ENCODE data around the gene RPL37A.

RPL37A gene

DNA sequence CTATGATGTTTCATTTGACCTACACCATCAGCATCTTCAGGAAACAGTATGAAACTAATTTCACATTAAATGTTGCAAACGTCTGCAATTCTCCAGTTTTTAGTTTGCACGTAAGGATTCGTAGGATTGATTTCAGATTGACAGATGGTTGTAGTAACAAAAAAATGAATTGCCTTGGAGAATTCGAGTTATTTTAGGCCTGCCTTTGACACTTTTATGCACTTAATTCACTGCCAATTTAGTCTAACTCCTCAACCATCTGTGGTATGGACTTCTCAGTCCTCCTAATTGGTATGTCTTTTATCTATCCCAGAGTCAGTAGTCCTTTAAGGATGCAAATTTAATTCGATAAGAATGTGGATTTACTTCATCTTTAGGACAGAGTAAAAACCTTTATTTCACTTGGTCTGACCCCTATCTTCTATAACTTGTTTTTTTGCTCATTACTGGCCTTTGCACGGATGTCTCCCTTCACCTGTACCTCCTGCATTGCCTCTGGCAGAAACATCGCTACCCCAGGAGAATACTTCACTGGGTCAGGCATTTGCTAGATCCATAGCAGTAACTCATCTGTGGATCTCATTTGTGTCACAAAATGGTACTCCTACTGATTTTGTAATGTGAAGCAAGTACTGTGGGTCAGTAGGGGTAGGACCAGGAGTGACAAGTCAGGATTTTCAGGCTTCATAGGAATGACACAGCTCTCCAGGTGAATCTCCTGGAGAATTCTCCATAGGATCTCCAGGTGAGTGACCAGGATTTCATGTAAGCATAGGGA lies 3.9 kb downstream of the RPL37A start:
- TF ChIP-seq CTCF (IDR thresholded peaks at IDR 0.05; ENCODE audit: low read length, missing control alignments): no peak
- no peak overlapping the region for H3K4me3 ChIP-seq (replicated peaks; ENCODE audit: low read depth, low read length)
- no peak for DNase-seq (ENCODE audit: low read depth)

DNA sequence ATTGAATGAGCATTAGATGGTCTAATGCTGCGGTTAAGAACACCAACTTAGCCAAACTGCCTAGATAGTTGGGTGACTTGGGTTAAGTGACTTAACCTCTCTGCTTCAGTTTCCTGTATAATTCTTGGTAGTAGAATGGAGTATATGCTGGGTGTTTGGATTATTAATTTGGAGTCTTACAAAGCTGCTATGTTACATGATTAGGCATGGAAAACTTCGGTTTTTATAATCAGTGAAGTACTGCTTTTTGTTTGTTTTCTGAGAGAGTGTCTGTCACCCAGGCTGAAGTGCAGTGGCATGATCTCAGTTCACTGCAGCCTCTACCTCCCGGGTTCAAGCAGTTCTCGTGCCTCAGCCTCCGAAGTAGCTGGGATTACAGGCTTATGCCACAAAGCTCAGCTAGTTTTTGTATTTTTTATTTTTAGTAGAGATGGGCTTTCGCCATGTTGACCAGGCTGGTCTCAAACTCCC lies 4.5 kb downstream of the RPL37A start:
- H3K4me3 ChIP-seq (replicated peaks; ENCODE audit: low read depth, low read length): no peak overlapping the region
- TF ChIP-seq CTCF (IDR thresholded peaks at IDR 0.05; ENCODE audit: low read length, missing control alignments): no peak
- no peak for DNase-seq (ENCODE audit: low read depth)

GRCh38 chr2:216503697-216504375 lies 5.2 kb downstream of the RPL37A start:
- H3K4me3 ChIP-seq (replicated peaks; ENCODE audit: low read depth, low read length): no peak overlapping the region
- TF ChIP-seq CTCF (IDR thresholded peaks at IDR 0.05; ENCODE audit: low read length, missing control alignments): no peak
- DNase-seq (ENCODE audit: low read depth): no peak

- no peak for TF ChIP-seq CTCF (IDR thresholded peaks at IDR 0.05; ENCODE audit: low read length, missing control alignments)
- DNase-seq (ENCODE audit: low read depth): no peak
Measured at GRCh38 chr2:216504376-216504762, 5.7 kb downstream of the RPL37A start.

DNA sequence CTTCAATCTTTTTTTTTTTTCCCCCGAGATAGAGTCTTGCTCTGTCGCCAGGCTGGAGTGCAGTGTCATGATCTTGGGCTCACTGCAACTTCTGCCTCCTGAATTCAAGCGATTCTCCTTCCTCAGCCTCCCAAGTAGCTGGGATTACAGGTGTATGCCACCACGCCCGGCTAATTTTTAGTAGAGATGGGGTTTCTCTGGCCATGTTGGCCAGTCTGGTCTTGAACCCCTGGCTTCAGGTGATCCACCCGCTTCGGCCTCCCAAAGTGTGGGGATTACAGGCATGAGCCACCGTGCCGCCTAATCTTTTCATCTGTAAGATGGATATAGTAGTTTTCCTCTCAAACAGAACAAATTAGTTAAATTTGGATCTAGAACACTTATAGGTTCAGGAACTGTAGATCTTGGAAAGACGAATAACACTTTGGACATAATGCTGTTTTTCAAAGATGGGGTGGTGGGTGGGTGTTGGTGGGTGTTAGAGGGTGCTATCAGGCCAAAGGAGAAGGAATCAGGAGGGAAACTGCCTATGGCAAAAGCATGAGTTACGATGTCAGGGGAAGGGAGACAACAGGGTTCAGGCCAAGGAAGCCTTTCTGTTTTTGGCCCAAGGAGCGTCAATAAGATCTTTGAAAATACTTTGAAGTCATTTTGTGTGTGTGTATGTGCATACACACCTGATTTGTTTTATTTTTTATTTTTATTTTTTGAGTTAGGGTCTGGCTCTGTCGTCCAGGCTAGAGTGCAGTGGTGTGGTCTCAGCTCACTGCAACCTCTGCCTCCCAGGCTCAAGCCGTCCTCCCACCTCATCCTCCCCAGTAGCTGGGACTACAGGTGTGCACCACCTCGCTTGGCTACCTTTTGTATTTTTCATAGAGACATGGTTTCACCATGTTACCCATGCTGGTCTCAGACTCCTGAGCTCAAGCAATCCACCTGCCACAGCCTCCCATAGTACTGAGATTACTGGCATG lies 6.8 kb downstream of the RPL37A start:
- no peak for TF ChIP-seq CTCF (IDR thresholded peaks at IDR 0.05; ENCODE audit: low read length, missing control alignments)
- no peak for DNase-seq (ENCODE audit: low read depth)
- H3K4me3 ChIP-seq (replicated peaks; ENCODE audit: low read depth, low read length): no peak overlapping the region

More at GRCh38 chr2:216504376-216504762, 5.7 kb downstream of the RPL37A start:
- no peak overlapping the region for H3K4me3 ChIP-seq (replicated peaks; ENCODE audit: low read depth, low read length)

GRCh38 chr2:216507220-216508160 lies 8.8 kb downstream of the RPL37A start:
- no peak for TF ChIP-seq CTCF (IDR thresholded peaks at IDR 0.05; ENCODE audit: low read length, missing control alignments)

More at GRCh38 chr2:216507220-216508160, 8.8 kb downstream of the RPL37A start:
- DNase-seq (ENCODE audit: low read depth): no peak
- H3K4me3 ChIP-seq (replicated peaks; ENCODE audit: low read depth, low read length): no peak overlapping the region
